HG02763 (cell line): ENCODE measurements around the gene APCDD1.
"Not testable (repeated sequence)": the region's sequence is repeated elsewhere in the genome, so short reads cannot be mapped to it uniquely, and the experiment has no call there.

Experiments used
- ATAC-seq: cut with Tn5 transposase; IDR thresholded peaks from one replicate; pipeline ENCODE4 v1.9.1; 2021; ENCODE audit warnings: mild to moderate bottlenecking, moderate library complexity; ENCODE audit not compliant: unreplicated experiment

Gene APCDD1

GRCh38 chr18:10523544-10523943, 69.1 kb downstream of the APCDD1 start:
- no peak for ATAC-seq

- no peak for ATAC-seq
Observed at GRCh38 chr18:10524507-10525370, 70.3 kb downstream of the APCDD1 start.

GRCh38 chr18:10525371-10525691, 70.9 kb downstream of the APCDD1 start:
- ATAC-seq, result no peak

GRCh38 chr18:10525697-10526560, 71.5 kb downstream of the APCDD1 start, which contains the start of gene NAPG:
Gene NAPG (plus strand): TSS chr18:10526027. CDS start chr18:10526103, 76 bp downstream.
- peak; percentile 78 for ATAC-seq

- peak; percentile 5 for ATAC-seq
Observed at GRCh38 chr18:10526561-10526949, 72.1 kb downstream of the APCDD1 start.

- ATAC-seq, result no peak
Observed at GRCh38 chr18:10528439-10528838, 74.0 kb downstream of the APCDD1 start.

- ATAC-seq, result no peak
Observed at GRCh38 chr18:10530002-10530401, 75.6 kb downstream of the APCDD1 start.

GRCh38 chr18:10530852-10531251, 76.4 kb downstream of the APCDD1 start:
- ATAC-seq, result no peak

GRCh38 chr18:10533111-10533510, 78.7 kb downstream of the APCDD1 start:
- ATAC-seq, result no peak

GRCh38 chr18:10536280-10536679, 81.8 kb downstream of the APCDD1 start:
- no peak for ATAC-seq

GRCh38 chr18:10537765-10538164, 83.3 kb downstream of the APCDD1 start:
- ATAC-seq, result no peak

GRCh38 chr18:10539124-10539523, 84.7 kb downstream of the APCDD1 start:
- not testable (repeated sequence) for ATAC-seq
